PC-3 (cell line): ENCODE measurements around the gene RABGAP1.

Source experiments
- CTCF ChIP-seq: fragments of 300-600 bp; sonication (generic); conservative IDR thresholded peaks from 2 replicates; pipeline ENCODE4 v1.5.1; 2017; ENCODE audit warnings: antibody characterized with exemption, low read depth, mild to moderate bottlenecking, low read length
- EZH2 ChIP-seq: fragments of 300-600 bp; sonication (generic); IDR thresholded peaks from one replicate; pipeline ENCODE4 v1.6.1; 2017; ENCODE audit warnings: antibody characterized with exemption, mild to moderate bottlenecking, low read length; ENCODE audit not compliant: unreplicated experiment
- EZH2phosphoT487 ChIP-seq: fragments of 300-600 bp; sonication (generic); IDR thresholded peaks from 2 replicates; pipeline ENCODE4 v1.6.1; 2018; ENCODE audit warnings: mild to moderate bottlenecking, antibody characterized with exemption, low read length, borderline replicate concordance

- no peak for TF ChIP-seq CTCF
- no peak for TF ChIP-seq EZH2
- TF ChIP-seq EZH2phosphoT487: no peak
Observed at GRCh38 chr9:123041489-123041888, 100.7 kb downstream of the RABGAP1 start.
